ENCODE results near the gene A2M.

Gene A2M

DNA sequence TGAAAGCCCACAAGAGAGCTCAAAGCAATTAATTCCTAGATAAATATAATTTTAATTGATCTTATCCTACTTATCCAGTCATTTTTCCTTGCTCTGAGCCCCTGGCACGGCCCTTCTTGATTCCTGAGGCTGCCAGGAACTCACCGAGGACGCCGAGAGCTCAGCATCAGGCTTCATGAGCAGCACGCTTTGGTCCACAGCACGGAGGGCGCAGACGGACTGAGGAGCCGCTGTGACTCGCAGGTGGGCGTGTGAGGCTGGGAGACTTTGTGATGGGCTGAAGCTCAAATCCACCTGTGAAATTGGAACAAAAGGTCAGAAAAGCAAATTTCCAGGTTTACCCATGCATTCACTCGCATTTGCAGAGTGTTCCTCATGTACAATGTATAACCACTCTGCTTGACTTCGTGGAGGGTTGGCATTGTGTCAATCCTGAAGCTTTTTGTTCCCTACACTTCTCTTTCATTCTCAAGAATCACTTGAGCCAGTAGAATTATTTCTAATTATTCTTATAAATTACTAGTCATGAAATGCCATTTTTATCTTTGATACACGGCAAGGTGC lies 17.2 kb downstream of the A2M start:
- no peak for DNase-seq (ENCODE audit: low spot score)

GRCh38 chr12:9098115-9098452 lies 17.6 kb downstream of the A2M start:
- DNase-seq (ENCODE audit: low spot score): no peak

DNA sequence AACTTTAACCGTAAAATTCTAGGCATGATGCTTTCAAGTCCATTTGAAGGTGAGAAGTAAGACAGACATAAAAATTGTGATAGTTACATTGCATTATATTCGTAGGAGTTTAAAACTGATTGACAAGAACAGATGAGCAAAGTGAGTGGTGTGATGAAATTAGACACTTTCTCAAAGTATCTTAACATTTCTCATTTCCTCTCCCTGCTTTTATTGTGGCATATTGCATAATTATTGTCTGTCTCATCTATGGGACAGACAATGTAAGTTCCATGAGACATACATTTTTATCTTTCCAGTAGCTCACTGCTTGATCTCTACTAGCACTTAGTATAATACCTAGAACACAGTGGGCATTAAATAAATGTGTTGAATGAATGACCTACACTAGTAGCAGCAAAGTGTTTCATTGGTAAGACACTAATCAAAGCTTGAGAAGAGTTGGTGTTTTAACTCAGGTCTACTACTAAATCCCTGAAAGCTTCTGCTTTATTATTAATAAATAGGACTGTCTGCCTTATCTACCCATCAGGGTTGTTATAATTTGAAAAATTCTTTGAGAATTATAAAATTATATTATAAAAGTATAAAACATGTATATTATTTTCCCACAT lies 19.0 kb downstream of the A2M start:
- DNase-seq (ENCODE audit: low spot score): no peak

- DNase-seq (ENCODE audit: low spot score): no peak
Measured at GRCh38 chr12:9095322-9095721, 20.4 kb downstream of the A2M start.

GRCh38 chr12:9094512-9095206 lies 21.1 kb downstream of the A2M start:
- no peak for DNase-seq (ENCODE audit: low spot score)

DNA sequence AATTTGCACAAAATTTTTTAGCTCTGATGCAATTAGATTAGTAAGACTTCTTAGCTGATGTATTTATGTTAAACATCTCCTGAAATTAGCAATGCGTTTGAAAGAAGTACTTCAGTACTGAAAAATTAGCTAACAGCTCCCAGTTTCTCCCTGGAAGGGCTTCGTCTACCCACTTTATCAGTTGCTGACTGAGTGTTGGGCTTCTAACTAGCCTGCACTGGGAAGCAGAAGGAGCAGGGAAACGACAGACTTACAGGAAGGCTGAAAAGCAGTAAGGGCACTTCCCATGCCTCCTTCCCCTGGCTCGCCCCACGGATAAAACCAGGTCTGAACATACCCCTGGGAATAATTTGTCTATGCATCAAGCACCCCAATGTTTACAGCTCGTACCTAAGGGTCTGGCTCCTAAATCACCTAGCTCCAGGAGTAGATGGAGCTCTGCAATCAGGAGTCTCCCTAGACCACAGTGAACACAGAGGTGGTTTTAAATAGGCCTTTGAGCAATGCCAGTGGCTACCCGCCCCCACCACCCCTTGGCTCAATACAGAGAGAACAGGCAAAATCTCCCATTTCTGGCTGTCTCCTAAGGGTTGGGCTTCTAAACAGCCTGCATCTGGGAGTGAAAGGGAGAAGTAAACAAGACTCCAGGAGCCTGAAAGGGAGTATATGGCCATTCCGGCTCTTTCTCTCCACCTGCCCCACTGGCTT lies 23.7 kb downstream of the A2M start:
- DNase-seq (ENCODE audit: low spot score): no peak

DNA sequence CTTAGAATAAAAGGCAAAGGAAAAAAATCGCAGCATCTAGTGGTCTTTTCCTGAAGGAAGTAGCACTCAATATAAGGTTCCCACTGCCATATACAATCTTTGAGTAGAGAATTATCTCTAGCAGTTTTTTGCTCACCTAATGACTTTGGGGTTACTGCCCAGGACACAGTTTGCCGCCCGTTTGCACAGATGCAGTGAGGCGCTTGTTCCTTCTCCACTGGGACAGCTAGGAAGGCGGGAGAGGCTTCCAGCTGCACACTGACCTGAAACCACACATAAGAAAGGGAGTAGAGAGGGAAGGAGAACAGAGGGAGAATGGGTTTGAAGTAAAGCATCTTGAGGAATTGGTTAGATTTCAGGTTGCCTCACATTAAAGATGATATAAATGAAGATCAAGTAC lies 25.5 kb downstream of the A2M start:
- no peak for DNase-seq (ENCODE audit: low spot score)

DNA sequence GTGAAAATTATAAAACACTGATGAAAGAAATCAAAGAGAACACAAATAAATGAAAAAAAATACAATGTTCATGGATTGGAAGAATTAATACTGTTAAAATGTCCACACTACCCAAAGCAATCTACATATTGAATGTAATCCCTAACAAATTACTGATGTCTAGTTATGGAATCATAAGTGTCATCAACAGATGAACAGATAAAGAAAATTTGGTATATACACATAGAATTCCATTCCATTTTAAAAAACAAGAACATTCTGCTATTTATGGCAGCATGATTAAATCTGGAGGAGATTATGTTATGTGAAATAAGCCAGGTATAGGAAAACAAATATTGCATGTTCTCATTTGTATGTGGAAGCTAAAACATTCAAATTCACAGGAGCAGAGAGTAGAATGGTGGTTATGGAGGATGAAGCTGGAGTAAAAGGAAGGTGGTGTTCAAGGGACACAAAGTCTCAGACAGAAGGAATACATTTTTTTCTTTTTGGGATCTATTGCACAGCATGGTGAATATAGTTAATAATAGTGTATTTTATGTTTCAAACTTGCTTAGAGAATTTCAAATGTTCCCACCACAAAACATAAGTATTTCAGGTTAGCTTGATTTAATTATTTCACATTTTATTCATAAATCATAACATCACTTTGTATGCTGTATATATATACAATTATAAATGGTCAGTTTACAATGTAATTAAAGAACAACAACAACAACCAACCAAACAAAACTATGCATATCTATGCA lies 28.5 kb downstream of the A2M start:
- no peak for DNase-seq (ENCODE audit: low spot score)

GRCh38 chr12:9086087-9086486 lies 29.6 kb downstream of the A2M start:
- DNase-seq (ENCODE audit: low spot score): no peak

DNA sequence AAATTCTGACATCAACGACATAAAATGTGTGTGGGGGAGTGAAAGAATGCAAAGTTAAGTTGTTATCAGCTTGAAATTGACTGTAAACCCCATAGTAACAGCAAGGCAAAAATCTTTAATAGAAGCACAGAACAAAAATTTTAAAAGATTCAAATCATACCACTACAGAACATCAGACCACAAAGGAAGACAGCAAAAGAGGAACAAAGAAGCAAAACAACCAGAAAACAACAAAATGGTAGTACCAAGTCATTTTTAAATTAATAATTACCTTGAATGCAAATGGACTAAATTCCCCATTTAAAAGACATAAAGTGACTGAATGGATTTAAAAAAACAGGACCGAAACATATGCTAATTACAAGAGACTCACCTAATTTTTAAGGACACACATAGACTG lies 31.3 kb downstream of the A2M start:
- DNase-seq (ENCODE audit: low spot score): no peak

DNA sequence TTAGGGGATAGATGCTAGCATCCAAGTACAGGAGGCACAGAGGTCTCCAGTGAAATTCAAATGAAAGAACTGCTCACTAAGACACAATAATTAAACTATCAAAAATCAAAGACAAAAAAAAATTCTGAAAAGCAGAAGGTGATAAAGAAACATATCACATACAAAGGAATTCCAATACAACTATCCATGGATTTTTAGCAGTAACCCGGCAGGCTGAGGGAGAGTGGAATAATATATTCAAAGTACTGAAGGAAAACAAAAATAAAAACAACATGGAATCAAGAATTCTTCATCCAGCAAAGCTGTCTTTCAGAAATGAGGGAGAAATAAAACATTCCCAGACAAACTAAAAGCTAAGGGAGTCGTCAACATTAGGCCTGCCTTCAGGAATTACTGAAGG lies 31.9 kb downstream of the A2M start:
- DNase-seq (ENCODE audit: low spot score): no peak

- DNase-seq (ENCODE audit: low spot score): no peak
Measured at GRCh38 chr12:9081667-9082427, 33.9 kb downstream of the A2M start.

GRCh38 chr12:9079883-9080675 lies 35.6 kb downstream of the A2M start:
- no peak for DNase-seq (ENCODE audit: low spot score)

- no peak for DNase-seq (ENCODE audit: low spot score)
Measured at GRCh38 chr12:9079082-9079481, 36.6 kb downstream of the A2M start.

- no peak for DNase-seq (ENCODE audit: low spot score)
Measured at GRCh38 chr12:9077152-9078031, 38.3 kb downstream of the A2M start.

GRCh38 chr12:9076733-9077132 lies 39.0 kb downstream of the A2M start:
- DNase-seq (ENCODE audit: low spot score): no peak

DNA sequence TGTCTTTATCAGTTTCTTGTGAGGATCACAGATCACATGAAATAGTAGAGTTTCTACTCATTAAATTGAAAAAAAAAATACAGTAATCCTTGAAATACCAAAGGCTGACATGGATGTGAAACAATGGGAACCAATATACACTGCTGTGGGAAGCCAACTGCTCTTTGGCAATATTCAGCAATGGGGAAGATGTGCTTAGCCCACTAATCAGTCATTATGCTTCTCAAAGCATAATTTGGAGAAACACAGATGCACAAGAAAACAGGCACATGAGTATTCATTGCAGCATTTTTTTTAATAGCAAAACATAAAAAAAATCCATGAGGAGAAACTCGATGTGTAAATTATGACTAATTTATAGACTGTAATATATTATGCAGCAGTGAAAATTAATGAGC lies 40.6 kb downstream of the A2M start:
- DNase-seq (ENCODE audit: low spot score): no peak

DNA sequence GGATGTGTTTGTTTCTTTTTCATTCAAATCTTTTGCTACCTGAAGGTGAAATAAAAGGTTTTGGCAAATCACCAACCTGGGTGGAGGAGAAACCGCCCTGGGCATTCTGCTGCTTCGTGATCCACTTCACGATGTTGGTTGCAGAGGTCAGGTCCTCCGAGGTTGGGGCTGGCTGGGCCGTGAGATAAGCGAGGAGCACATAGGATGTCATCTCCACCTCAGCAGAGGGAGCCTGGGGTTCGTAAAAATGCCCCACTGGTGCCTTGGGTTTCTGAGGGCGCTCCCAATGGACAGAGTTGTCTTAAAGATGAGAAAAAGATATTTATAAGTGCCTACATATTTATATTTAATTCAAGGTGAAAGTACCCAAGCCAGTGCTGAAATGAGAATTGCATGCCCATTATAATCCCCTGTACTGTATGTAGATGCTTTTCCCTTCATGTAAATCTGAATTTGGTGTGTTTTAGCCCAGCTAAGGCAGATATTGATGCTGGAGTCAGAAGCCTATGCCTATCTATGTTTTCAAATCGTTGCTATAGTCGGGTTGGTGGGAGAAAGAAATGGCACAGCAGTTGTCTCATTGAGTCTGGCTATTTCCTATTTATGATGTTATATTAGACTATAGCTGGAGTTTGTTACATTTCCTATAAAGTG lies 41.1 kb downstream of the A2M start:
- DNase-seq (ENCODE audit: low spot score): no peak

- no peak for DNase-seq (ENCODE audit: low spot score)
Measured at GRCh38 chr12:9073076-9073475, 42.6 kb downstream of the A2M start.

Measured in pons (tissue), 1 donor.